Stimulated activated CD4-positive, alpha-beta T cell treated with anti-CD3 and anti-CD28 coated beads, Interleukin-12 subunit alpha, Interleukin-12 subunit beta, amount 100 ng/mL, for 4 hours (primary cell): Measurements from ENCODE around the gene UBE2E3.

Experiments used
- DNase-seq: peaks from one replicate; pipeline ENCODE4 v3.0.0-alpha.2; 2020

UBE2E3 gene

DNA sequence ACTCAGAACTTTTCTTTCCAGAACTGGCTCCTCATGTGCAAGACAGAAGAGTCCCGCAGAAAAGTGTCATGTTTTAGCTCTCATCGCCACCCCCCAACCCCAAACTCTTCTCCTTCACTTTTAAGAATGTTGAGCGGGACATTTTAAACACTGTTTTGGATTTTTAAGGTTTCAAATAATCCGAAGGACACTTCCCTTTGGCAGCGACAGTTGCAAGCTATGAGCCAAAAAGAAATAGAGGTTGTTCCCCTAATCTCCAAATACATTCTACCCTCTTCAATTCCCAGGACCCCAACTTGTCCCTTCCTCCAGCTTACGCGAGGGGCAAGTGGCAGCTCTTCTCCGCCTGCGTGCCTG is 678 bp upstream of the UBE2E3 start:
- DNase-seq = no peak

DNA sequence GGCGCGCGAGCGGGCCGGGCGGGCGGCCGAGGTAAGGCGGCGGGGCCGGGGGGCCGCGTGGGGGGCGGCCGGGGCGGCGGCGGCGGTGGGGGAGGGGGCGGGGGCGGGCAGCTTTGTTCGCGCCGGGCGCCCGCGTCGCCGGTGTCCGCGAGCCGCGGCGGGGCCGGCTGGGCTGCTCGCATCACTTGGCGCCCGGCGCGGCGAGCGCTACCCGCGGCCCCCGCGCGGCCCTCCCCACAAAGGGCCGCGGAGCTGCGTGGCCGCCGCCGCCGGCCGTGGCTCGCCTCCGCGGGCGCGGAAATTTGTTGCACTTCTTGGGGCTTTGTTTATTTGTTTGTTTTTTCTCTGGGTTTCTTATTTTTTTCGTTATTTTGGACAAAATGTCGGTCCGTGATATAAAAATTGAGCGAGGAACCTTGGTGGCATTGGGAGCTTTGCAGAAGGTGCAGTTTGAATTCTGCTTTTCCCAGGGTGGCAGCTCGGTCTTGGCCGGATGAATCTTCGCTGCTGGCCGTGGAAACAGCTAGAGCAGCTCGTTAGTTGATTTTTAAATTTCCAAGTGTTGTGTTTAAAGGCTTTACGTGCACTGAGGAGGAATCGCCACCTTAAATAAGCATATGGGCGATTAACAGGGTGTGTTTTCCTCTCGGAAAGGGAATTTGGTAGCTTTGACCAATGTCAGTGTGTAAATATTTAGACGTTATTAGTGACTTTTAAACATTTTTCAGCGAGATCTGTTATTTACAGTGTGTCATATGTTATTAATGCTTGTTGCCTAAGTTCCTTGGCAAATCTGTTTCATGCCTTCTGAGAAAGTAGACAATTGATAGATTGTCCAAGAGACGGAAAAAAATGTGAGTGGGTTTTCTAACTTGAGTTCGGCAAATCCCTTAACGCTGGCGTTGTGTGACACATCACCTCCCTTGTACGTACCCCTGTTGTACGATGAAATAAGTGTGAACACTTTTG is 822 bp downstream of the UBE2E3 start:
- peak; percentile 2 for DNase-seq

DNA sequence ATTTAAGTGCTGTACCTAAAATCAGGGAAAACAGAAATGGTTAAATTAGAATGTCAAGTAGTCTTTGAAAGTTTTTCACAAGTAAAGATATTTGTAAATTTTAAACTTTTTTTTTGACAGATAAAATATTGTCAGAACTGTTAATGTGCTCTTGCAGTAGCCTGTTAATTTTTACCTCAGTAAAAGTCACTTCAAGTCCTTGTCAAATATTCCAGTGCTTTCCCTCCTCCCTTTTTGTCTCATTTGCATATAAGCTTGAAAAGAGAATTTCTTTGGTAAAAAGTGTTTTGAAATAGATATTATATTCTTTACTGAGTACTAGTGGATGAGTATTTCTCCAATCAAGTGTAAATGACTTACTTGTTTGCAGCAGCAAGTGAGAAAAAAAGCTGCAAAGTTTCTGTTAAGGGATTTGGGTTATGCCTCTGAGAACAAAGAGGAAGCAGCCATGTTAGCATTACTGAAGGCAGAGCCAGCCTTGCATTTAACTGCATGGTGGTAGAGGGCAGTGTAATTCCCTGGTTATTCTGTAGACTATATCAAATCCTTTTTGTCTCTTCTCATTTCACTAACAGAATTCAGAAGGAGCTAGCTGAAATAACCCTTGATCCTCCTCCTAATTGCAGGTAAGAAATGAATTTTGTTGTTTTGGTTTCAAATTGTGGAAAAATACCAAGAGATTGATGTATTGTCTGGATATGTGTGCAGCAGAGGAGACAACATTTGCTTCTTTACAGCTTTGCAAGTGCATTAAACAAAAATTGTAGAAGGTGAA is 3.2 kb downstream of the UBE2E3 start:
- no peak for DNase-seq

DNA sequence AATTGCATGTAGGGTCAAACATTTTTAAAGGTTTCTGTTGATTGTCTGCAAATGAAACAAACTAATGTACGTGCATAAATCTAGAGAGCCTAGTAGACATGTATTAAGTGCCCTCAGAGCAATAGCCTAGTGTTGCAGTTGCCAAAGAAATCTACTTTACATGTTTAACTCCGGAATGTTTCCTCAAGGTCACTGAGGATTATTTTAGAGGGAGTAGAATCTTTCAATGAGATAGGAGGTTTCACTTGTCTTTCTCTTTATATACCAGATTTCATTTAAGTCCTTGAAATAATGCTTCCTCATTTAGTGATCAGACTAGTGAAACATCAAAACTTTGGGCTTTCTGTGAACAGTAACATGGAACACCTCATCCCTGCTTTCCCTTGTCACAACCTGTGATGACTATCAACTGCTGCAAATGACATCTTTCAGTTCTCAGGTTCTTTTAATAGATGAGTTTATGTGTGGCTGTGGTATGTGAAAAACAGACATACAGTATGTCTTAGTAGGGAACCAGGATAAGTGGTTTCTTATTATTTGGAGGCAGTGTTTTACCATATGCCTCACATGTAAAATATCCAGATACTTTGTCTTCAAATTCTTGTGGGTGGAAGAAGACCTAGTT is 5.5 kb downstream of the UBE2E3 start:
- DNase-seq = no peak

DNA sequence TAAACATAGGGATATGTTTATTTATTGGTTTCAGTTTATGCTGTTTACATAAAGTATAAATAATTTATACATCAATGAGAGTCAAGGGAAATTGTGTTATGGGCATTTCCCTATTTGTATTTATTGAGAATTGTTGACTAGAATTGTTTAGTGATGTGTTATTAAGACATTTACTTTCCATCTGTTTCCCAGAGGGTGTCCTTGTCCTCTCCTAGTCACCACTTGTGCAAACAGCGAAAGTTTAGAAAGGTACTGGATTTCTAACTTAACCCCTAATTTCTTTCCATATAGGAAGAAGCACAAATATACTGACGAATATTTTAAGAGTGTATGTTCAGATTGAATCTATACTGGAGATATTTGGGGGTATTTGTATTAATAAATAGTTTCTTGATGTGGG is 6.7 kb downstream of the UBE2E3 start:
- DNase-seq = no peak

DNA sequence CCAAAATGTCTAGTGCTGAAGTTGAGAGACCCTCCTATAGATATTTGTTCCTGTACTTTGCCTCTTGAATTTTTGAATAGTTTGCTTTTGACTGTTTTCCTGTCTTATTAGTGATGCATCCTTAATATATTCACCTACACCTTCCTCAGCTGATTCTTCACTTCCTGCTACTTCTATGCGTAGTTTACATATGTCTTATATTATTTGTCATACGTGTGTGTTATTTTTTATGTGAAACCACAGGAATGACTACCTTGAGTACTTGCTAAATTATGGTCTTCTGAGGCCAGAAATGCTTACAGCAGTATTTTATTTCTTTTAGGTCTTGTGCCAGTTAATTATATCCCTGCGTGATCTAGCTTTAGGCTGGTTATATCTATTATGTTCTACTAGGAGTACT is 9.9 kb downstream of the UBE2E3 start:
- no peak for DNase-seq

DNA sequence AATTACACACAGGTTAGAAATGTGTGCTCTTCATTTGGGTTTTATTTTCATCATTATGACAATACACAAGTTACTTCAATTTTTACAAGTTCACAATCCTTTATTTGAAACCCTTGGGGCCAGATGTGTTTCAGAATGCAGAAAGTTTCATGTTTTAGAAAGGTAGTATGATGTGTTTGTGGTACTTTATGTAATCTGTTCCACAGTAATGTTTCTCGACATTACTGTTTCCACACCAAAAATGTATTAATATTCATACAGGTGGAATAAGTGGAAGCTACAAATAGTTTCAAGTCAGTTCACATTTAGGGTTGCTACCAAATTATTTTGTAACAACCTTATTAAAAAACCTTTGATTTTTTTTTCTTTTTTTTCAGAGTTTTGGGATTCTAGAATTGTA is 10.4 kb downstream of the UBE2E3 start:
- no peak for DNase-seq

DNA sequence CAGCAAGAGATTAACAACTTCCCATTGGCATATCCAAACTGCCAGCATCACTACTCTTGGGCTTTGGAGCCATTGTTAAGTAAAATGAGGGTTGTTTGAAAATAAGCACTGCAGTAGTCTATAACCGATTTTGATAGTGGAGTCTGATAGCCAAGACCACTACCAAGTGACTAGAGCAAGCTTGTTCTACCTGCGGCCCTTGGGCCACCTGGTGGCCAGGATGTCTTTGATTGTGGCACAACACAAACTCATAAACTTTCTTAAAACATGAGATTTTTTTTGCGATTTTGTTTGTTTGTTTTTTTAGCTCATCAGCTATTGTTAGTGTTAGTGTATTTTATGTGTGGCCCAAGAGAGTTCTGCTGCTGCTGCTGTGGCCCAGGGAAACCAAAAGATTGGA is 11.0 kb downstream of the UBE2E3 start:
- no peak for DNase-seq

DNA sequence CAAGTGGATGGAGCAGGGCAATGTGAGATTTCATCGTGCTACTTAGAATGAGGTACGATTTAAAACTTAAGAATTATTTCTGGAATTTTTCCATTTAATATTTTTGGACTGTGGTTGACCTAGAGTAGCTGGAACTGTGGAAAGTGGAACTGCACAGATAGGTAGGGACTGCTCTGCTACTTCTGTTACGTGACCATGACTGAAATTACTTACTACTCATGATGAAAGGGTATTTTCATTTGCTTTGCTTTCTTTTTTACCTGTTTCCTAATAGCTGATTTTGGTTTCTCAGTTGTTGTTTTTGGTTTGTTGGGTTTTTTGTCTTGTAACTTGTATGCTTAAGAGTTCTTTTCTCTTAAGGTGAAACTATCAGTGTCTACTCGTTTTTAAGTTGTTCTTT is 11.4 kb downstream of the UBE2E3 start:
- no peak for DNase-seq

DNA sequence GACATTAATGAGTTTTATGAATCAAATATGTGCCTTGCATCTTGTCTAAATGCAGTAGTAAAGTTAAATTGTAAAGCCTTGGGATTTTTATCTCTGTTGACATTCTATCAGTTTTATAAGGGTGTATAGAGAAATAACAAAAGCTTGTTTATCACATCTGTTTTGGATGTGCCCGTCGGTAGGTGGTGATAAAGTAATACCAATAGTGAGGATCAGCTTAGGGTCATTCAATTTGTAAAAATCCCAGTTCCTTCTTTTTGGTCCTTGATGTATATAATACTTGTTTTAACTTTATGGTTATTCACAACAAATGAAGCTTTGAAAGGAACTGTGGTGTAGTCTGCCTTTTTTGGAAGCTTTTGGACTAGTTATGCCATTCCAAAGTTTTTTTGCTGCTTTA is 12.6 kb downstream of the UBE2E3 start:
- no peak for DNase-seq

DNA sequence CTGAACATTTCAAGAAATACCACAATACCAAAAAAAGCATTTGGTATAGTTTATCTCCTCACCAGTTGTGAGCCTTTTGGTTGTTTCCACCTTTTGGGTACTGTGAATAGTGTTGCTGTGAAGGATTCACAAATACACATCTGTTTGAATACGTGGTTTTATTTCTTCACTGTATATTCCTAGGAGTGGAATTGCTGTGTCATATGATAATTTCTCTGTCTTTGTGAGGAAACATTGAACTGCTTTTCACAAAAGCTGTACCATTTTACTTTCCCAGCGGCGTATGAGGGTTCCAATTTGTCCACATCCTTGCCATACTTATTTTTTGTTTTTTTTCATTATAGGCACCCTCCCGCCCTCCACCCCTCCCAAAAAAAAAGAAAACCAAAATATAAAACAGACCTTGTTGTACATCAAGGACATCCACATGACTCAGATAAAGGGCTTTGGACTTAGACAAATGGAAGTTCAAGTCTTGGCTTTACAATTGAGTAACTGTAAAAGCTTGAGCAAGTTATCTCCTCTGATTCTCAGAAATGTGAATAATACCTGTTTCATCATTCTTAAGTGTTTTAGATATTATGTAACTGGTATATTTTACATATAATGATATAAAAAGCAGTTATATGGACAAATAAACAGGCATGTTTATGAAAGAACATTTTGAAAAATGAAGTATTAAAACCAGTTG is 19.0 kb downstream of the UBE2E3 start:
- DNase-seq = no peak

DNA sequence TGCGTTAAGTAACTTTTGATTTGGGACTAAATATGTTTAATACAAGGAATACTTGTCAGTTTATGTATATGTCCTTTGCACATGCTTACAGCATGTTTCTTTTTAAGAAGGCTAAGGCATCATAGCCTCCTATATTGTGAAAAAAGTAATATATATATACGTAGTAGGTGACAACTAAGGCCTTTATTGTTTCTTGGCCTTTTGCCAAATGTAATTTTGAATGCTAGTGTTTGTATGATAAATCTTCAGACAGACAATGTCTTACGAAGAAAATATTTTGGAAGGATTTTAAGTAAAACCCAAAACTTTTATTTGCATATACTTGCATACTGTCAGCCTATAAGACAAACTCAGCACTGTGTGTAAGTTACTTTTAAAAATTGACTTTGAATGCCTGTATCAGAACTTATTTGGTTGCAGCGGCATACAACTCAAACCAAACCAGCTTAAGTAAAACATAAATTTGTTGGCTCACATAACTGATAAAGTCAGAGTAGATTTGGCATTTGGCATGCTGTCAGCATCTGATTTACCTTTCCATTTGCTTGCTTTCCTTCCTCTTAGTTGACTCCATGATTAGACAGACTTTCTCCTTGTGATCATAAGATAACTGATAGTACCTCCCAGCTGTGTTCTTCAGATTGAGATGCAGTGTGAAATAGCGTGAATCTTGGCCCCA is 24.4 kb downstream of the UBE2E3 start:
- no peak for DNase-seq

DNA sequence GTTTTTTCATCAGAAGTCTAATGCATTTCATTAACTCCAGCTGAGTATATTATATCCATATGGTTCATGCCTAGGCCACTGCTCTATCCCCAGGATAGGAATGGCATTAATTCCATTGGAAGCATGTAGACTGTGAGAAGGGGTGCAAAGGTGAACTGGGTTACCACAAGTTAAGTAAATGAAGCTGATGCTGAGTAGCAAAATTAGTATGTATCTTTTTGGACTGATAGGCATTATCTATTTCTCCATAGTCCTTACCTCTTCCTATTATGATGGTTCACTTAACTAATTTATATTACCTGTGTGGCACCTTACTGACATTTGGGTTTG is 24.9 kb downstream of the UBE2E3 start:
- no peak for DNase-seq

DNA sequence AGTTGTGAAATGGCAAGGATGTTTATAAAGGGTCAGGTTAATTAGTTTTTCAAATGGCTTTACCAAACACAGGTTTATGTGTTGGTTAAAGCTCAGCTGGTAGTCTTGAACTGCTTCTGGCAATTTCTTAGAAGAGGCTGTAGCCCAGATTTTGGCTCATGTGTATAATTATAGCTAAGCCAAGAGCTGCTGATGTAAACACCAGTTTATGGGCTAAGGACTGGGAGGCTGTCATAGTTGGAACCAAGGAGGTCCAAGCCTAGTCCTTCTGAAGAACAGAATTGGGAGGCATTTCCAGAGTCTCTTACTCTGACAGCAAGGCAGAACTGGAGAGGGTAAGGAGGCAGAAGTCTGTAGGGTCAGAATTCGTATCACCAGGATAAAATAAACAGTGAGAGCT is 25.4 kb downstream of the UBE2E3 start:
- no peak for DNase-seq

DNA sequence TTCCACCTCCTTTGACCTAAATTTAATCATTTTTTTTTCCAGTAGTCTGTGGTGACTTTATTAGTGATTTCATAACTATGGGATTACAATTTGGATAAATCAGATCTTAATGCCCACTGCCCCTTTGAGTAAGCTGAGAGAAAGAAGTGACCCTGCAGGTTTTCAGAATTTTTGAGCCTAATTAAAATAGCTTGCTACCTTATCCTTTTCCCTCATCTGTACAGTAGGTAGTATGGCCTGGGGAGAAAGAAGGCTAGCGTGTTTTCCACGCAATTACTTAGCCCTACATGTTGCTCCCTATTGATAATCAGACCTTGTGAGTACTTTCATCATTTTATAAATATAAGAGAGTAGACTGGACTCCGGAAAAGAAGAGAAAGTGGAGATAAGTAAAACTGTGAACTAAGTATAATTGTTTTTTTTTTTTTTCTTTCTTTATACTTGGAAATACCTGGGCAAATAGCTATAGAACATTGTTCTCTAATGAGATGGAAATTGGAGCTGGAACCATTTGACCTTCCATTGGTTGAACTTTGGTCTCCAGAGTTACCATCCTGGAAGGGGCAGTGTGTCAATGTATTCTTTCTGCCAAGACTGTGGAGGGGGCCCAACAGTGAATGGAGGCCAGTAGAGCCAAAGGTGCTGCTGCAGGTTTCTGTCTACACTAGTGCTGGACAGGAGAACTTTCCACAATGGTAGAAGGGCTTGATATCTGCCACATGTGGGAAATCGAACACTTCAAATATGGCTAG is 26.9 kb downstream of the UBE2E3 start:
- no peak for DNase-seq

DNA sequence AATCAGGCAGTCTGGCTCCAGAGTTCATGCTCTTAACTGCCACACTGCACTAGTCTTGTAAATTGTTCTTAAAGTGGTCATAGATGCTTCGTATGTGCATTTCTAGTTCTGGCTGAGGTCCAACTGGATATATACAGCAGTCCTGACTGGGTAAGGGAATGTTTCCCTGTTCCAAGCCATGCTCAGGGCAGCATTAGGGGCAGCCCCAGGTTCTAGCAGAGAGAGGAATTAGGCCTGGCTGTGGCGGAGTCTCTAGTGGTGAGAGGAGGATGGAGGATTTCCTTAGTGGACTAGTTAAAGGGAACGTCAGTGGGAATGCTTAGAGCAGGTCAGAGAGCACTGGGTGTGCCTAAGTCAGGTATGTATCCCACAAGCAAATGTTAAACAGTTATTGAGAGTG is 28.0 kb downstream of the UBE2E3 start:
- no peak for DNase-seq

DNA sequence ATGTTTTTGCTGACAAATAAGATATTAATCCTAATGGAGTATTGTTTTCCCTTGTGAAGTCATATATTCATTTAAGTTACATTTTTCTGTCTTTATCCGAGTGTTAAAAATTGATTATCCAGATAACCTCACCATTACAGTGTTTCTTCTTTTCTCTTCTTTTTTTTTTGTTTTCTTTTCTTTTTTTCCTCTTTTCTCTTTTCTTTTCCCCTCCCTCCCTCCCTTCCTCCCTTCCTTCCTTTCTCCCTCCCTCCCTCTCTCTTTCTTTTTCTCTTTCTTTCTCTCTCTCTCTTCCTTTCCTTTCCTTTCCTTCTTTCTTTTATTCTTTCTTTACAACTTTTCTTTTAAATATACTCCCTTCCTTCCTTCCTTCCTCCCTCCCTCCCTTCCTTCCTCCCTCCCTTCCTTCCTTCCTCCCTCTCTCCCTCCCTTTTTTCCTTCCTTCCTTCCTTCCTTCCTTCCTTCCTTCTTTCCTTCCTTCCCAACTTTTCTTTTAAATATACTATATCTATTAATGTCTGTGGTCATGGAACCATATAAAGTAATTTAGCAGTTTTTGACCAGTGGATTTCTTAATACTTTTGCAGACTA is 40.9 kb downstream of the UBE2E3 start:
- no peak for DNase-seq

DNA sequence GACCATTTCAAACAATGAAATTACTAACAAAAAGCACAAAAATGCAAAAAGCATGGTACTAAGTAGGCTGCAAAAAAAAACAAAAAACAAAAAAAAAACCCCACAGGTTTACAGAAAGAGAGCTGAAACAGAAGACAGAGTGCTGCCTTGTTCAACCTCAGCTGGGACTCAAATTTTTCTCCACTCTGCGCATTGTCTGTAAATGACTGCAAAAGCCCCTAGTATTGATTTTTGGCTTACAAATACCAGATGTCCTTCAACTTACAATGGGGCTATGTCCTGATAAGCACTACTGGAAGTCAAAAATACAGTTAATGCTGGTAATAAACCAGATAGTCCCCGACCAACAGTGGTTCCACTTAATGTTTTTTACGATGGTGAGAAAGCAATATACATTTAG is 42.2 kb downstream of the UBE2E3 start:
- DNase-seq = no peak

DNA sequence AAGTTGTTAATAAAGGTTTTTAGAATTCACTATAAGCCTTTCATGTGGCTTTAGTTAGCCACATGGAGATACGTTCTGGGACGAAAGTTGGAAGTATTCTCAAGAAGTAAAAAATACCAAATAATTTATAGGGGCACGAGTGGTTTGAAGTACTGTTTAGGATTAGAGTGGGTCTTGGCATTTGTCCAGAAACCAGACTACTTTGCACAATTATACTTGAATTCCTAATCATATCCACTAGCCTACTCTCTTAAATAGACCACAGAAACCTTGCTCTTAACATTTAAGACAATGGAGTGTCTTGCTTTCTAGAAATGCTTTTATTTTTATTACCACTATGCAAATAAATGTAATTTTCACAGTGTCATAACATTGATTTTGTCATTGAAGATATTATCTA is 44.6 kb downstream of the UBE2E3 start:
- no peak for DNase-seq

DNA sequence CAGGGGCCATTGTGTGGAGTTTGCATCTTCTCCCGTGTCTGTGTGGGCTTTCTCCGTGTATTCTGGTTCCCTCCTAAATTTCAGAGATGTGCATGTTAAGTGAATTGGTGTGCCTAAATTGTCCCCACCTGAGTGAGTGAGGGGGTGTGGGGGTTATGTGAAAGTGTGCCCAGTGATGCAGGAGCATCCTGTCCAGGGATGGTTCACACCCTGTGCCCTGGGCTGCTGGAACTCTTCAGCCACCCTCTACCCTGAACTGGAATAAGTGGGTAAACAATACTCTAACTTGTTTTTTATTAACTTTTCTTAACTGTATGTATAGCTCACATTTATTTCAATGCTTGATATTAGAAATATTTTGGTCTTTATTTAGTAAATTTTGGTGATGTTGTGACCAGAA is 56.0 kb downstream of the UBE2E3 start:
- DNase-seq = no peak

DNA sequence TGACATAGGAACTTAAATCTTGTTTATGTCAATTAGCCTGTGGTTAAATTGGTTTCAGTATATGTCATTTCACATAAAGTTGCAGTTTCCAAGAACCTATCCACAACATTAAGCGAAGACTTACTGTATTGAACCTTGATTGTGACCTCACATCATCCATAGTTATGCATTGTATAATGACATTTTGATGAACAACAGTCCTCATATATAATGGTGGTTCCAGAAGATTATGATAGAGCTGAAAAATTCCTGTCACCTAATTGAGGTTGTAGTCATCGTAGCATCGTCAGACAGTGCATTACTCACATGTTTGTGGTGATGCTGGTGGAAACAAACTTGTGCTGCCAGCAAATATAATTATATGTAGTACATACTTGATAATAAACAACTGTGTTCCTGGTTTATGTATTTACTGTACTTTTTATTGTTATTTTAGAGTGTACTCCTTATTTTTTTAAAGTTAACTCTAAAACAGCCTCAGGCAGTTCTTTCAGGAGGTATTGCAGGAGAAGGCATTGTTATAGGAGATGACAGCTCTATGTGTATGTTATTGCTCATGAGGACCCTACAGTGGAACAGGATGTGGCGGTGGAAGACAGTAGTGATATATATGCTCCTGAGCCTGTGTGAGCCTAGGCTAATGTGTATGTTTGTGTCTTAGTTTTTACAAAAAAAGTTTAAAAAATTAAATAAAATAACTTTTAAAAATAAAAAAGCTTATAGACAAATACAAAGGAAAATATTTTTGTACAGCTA is 56.6 kb downstream of the UBE2E3 start:
- no peak for DNase-seq
